ENCODE results near the gene DOCK2.

DNA sequence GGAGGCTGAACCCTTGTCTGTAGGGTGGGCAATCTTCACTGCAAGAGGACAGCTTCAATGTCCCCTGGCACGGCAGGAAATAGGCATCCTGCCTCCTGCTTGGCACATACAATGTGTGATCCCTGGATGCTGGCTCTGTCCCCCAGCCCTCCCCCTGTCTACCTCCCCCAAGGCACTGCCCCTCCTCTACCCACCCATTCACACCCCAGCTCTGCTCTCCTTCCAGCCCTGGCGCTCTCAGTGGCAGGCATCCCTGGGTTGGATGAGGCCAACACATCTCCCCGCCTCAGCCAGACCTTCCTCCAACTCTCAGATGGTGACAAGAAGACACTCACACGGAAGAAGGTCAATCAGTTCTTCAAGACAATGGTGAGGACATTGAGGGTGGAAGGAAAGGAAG lies 444.5 kb downstream of the DOCK2 start:
- TF ChIP-seq CTCF (IDR thresholded peaks at IDR 0.05): no peak
- TF ChIP-seq POLR2A (IDR thresholded peaks at IDR 0.05): no peak

All from uterus (tissue), 2 donors.